SU-DHL-6 (cell line): ENCODE measurements around the gene PDLIM7.

Experiments used
- H2AFZ ChIP-seq: fragments of 200-600 bp; sonication (generic); 2 replicates; pipeline ENCODE4 v1.6.1; 2014; ENCODE audit warnings: low read depth, mild to moderate bottlenecking, moderate library complexity, mixed read lengths, antibody characterized with exemption, low read length; ENCODE audit not compliant: severe bottlenecking
- H3F3A ChIP-seq: fragments of 200-600 bp; shearing (Covaris generic); 2 replicates; pipeline ENCODE4 v1.6.0; 2016; ENCODE audit warnings: antibody characterized with exemption, mild to moderate bottlenecking; ENCODE audit not compliant: insufficient read depth
- H3K27ac ChIP-seq: fragments of 200-600 bp; sonication (generic); 2 replicates; pipeline ENCODE4 v1.5.1; 2016; ENCODE audit warnings: low read depth, mild to moderate bottlenecking, low read length, moderate library complexity, mixed read lengths
- H3K27me3 ChIP-seq: fragments of 200-600 bp; sonication (generic), shearing (Covaris generic); 2 replicates; pipeline ENCODE4 v1.6.0; 2014; ENCODE audit warnings: mild to moderate bottlenecking, low read length
- H3K36me3 ChIP-seq: fragments of 200-600 bp; sonication (generic); 2 replicates; pipeline ENCODE4 v1.6.1; 2014; ENCODE audit warnings: mild to moderate bottlenecking, low read length, mixed read lengths
- H3K4me2 ChIP-seq: fragments of 300-600, 200-600 bp; shearing (Covaris generic), sonication (generic); 2 replicates; pipeline ENCODE4 v1.6.0; 2014; ENCODE audit warnings: low read length, low read depth, mild to moderate bottlenecking; ENCODE audit not compliant: poor library complexity, severe bottlenecking
- H3K4me3 ChIP-seq: fragments of 200-600 bp; sonication (generic); 2 replicates; pipeline ENCODE4 v1.5.1; 2014; ENCODE audit warnings: antibody characterized with exemption, low read length, mild to moderate bottlenecking, mixed read lengths; ENCODE audit not compliant: insufficient read depth, poor library complexity, severe bottlenecking
- H3K79me2 ChIP-seq: fragments of 200-600 bp; sonication (generic); 2 replicates; pipeline ENCODE4 v1.6.1; 2014; ENCODE audit warnings: mild to moderate bottlenecking, low read length, moderate library complexity; ENCODE audit not compliant: insufficient read depth
- H3K9ac ChIP-seq: fragments of 200-600 bp; sonication (generic); 2 replicates; pipeline ENCODE4 v1.7.0; 2014; ENCODE audit warnings: mild to moderate bottlenecking, low read length
- H3K9me2 ChIP-seq: fragments of 200-600 bp; sonication (generic); replicated peaks from 2 replicates; pipeline ENCODE4 v1.6.1; 2014; ENCODE audit warnings: low read length; ENCODE audit not compliant: insufficient read depth
- H3K9me3 ChIP-seq: fragments of 200-600 bp; sonication (generic); 2 replicates; pipeline ENCODE4 v1.6.1; 2014; ENCODE audit warnings: low read length, mixed read lengths; ENCODE audit not compliant: insufficient read depth
- H4K20me1 ChIP-seq: fragments of 200-600 bp; sonication (generic); 2 replicates; pipeline ENCODE4 v1.6.1; 2014; ENCODE audit warnings: low read depth, mild to moderate bottlenecking, antibody characterized with exemption, low read length, moderate library complexity, mixed read lengths
- CTCF ChIP-seq: fragments of 200-600 bp; sonication (generic); IDR thresholded peaks from one replicate; pipeline ENCODE4 v1.5.1; 2017; ENCODE audit warnings: antibody characterized with exemption, mild to moderate bottlenecking, low read length, moderate library complexity; ENCODE audit not compliant: insufficient read depth, poor library complexity, severe bottlenecking
- EZH2phosphoT487 ChIP-seq: fragments of 200-600 bp; sonication (generic), shearing (Covaris generic); conservative IDR thresholded peaks from 2 replicates; pipeline ENCODE4 v1.6.1; 2018; ENCODE audit warnings: mild to moderate bottlenecking, antibody characterized with exemption, low read length, moderate library complexity, mixed read lengths

The PDLIM7 gene

GRCh38 chr5:177467436-177467835 lies 30.0 kb downstream of the PDLIM7 start:
- Histone ChIP-seq H3K27ac (no peak overlapping the region), H3K4me2 (no peak overlapping the region), H3K9ac (no peak overlapping the region), H2AFZ (no peak overlapping the region), H3K36me3 (peaks cover 3% of the 10 kb centered on the region; the same call in 1 of the 2 replicates), H3K9me3 (no peaks in the 10 kb centered on the region), H3K9me2 (no peaks in the 10 kb centered on the region), H3K4me3 (no peak overlapping the region), H3F3A (no peaks in the 10 kb centered on the region), H3K79me2 (peaks cover 11% of the 10 kb centered on the region), H3K27me3 (no peaks in the 10 kb centered on the region), H4K20me1 (no peaks in the 10 kb centered on the region)
- TF ChIP-seq CTCF, result no peak
- TF ChIP-seq EZH2phosphoT487, result no peak

- Histone ChIP-seq H3F3A (no peaks in the 10 kb centered on the region), H3K9me3 (no peaks in the 10 kb centered on the region), H2AFZ (no peak overlapping the region), H3K36me3 (peaks cover 3% of the 10 kb centered on the region; the same call in 1 of the 2 replicates), H3K4me2 (no peak overlapping the region), H3K9ac (no peak overlapping the region), H3K27me3 (no peaks in the 10 kb centered on the region), H4K20me1 (no peaks in the 10 kb centered on the region), H3K9me2 (no peaks in the 10 kb centered on the region), H3K27ac (no peak overlapping the region), H3K4me3 (no peak overlapping the region), H3K79me2 (peaks cover 6% of the 10 kb centered on the region)
- TF ChIP-seq EZH2phosphoT487 (no peak), CTCF (no peak)
Observed at GRCh38 chr5:177466861-177467260, 30.5 kb downstream of the PDLIM7 start.

- H3F3A ChIP-seq, result no peaks in the 10 kb centered on the region
- H4K20me1 ChIP-seq, result no peaks in the 10 kb centered on the region
- no peak overlapping the region for H3K27ac ChIP-seq
- no peak overlapping the region for H2AFZ ChIP-seq
- H3K27me3 ChIP-seq, result no peaks in the 10 kb centered on the region
- H3K9ac ChIP-seq, result no peak overlapping the region
- no peak overlapping the region for H3K4me3 ChIP-seq
- H3K79me2 ChIP-seq, result no peaks in the 10 kb centered on the region; the same call in 1 of the 2 replicates
- peaks cover 3% of the 10 kb centered on the region; the same call in 1 of the 2 replicates for H3K36me3 ChIP-seq
- TF ChIP-seq EZH2phosphoT487, result no peak
- no peak for TF ChIP-seq CTCF
- no peak overlapping the region for H3K4me2 ChIP-seq
- no peaks in the 10 kb centered on the region for H3K9me2 ChIP-seq
- no peaks in the 10 kb centered on the region for H3K9me3 ChIP-seq
Observed at GRCh38 chr5:177465044-177465443, 32.4 kb downstream of the PDLIM7 start.
